Midbrain (tissue), 1 donor: Measurements from ENCODE around the gene VANGL2.

Experiments used
- DNase-seq: peaks from one replicate; lab custom pipeline; 2025; lab: John Stamatoyannopoulos, UW

The VANGL2 gene

DNA sequence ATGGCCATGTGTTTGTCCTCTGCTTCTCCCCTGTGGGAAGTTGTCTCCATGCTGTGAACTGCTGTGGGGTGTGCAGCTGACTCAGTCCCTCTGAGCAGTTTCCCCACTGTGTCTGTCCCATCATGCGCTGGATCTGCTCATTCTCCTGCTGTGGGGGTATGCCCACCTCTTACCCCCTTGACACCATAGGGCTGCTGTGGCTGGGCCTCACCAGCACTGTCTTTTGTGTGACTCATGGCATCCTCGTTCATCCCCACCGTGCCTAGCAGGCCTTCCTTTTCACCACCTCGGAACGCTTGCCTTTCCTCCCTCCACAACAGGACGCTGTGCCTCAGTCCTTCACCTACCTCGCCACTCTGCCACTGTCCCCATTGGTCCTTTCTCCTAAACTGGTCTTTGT is 27.3 kb downstream of the VANGL2 start:
- DNase-seq, result no peak

DNA sequence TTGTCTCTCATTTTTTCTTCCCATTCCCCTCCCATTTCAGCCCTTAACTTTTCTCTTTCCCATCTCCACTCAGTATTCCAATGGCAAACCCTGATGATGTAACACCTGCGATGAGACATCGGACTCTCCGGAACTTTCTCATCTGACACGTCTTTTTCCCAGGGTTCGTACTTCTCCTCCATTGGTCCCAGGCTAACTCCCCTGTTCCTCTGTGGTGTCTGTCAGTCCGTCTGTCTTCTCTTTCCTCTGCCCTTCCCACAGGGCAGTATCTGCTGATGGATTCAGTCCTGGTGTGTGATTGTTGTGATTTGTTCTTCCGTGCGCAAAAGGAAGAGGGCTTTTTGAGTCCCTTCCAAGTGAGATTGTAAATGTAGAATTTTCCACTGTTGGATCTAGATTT is 27.7 kb downstream of the VANGL2 start:
- no peak for DNase-seq

DNA sequence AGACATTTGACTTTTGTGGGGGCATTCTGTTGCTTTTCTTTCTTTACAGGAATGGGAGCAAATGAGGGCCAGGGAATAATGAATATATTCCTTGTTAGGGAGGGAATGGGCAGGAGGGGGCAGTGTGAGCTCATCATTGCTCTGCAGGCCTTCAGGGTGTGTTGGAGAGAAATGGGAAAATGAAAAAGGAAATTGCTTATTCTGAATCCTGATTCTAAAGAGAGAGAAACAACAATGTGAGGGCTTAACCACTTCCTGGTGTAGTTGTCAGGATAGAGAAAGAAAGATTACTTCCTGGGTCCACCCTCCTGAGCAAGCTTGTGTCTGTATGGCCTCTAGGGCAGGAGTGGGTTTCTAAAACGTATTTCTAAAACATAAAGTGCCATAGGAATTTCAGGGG is 28.3 kb downstream of the VANGL2 start:
- DNase-seq, result peak; percentile 30

DNA sequence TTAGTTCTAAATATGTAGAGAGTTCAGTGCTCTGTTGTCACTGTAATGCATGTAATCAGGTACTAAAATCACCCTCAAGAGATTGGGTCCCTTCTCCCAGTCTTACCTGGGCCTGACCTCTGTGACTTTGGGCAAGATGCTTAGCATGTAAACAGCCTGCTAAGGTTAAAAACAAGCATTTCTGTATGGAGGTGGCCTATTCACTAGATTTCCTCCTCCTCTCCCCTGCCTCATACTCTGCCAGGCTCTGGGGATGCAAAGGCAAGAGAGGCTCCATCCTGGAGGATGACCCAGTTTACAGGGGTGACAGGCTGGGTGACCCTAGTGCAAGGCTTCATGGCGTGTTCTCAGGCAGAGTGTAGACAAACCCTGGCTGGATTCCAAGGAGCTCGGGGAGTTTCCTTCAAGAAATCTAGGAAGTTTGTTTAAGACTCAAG is 28.8 kb downstream of the VANGL2 start:
- DNase-seq, result no peak

DNA sequence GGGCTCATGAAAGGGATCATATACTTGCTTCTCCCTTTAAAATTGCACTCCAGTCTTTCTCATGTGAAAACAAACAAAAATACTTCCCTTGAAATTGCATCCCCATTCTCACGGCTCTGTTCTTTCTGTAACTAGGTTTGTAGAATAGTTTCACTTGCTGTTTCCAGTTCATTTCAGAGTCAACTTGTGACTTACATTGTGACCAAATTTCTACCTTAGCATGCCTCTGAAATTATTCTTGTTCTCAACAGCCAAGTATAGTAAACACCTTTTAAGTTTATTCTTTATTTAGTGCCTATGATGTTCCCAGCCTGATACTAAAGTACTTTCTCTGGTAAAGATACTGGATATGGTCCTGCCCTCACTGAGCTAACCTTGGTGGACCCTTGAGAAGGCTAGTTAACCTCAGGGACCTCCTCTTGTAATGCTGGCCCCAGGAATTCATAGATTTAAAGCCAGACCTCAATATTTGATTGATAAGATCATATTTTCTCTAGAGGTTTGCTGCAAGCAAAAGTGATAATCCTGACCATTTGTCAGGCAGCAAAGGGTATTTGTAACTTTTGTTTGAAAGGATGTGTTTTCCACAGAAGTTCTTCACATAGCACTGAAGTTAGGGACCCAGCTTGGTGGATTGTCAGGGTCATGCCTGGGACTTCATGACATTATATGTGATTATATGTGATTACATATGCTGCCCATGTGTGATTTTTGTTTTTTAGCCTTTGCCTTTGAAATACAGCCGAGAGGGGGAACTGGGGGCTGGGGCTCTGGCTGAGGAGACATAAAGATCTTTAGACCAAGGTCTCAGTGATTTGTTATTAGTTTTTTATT is 29.6 kb downstream of the VANGL2 start:
- no peak for DNase-seq

DNA sequence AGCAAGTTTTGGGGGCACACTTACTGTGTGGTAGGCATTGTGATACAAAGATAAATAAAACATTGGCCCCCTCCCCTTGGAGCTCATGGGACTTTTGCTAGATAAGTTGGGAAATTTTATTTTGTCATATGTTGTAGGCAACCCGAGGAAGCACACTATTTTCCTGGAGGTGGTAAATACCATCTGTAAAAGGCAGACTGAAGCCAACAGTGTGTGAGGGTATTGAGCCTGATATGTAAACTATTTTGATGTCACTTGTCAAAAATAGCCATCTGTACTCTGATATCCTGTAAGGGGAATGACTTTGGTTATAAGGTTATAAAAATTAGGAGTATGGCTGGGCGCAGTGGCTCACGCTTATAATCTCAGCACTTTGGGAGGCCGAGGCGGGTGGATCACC is 30.6 kb downstream of the VANGL2 start:
- DNase-seq, result no peak

DNA sequence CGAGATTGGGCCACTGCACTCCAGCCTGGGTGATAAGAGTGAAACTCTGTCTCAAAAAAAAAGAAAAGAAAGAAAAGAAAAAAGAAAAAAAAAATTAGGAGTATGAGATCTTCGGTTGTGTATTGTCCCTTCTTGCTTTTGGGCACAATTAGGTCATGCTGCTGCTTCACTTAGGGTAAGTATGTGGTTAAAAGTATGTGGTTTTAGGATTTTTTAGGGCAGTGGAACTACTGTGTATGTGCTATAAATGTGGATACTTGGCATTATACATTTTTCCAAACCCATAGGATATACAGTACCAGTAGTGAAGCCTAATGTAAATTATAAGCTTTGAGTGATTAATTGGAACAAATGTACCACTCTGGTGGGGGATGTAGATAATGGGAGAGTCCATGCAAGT is 31.2 kb downstream of the VANGL2 start:
- no peak for DNase-seq

DNA sequence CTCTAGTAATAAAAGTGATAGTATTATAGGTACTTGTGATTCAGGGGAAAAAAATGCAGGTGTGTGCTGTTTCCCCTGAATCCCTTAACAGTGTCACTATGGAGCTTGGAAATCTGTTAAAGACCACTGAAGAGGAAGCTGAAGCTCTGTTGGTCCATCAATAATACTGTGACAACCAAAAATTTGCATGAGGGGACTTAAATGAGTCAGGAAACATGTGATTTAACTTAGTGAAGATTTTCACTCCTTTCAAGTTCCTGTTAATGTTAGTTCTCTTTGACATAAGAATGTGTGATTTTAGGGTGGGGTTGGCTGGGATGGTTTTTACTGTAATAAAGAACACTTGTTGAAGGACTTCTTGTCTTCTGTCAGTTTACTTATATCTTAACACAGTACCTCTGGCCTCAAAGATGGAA is 32.0 kb downstream of the VANGL2 start:
- no peak for DNase-seq

DNA sequence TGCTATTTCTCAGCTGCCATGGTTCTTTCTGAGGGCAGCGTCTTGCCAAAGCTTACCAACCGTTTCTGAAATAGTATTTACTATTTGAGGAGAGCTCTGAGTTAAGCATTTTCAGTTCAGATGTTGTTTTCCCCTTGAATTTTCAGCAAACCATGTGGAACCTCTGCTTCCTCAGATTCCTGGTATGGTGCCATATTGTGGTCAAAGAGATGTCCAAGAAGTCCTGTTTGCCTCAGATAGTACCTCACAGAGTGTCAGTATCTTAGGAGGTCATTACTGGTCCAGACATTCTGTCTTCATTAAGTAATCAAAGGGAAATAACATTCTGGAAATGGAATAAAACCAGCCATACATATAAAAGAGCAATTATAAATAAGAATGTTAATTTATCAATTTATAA is 36.6 kb downstream of the VANGL2 start:
- DNase-seq, result no peak

DNA sequence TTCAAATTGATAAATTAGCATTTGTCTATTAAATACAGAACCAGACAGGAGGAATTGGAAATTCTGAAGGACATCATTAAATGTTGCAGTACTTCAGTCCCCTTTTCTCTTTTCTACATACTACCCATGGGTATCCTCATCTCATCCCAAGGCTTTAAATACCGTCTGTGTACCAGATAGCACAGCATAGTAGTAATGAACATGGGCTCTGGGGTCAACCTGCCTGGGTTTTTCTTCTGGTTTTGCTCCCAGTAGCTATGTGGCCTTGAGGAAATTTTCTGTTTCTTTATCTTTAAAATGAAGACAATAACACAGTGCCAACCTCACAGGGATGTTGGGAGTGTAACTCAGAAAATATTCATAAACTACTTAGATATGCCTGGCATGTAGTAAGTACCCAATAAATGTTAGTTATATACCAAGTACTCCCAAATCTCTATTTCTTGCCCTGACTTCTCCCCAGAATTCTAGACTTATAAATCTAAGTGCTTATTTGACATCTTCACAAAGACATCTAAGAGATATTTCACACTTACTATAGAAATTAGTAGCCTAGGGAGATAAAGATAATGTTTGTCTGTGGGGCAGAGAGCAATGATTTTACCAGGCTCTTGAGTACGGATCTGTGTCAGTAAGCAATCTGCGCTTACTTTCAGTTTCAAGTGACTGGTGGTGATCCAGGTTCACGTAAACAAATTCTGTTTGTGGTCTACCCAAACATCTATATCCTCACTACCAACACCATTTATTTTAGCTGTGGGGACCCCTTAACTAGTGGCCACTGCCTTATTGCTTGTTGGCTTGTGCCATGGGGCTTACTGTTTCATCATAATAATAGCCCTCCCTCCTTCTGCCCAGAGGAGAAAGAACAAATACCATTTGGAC is 37.3 kb downstream of the VANGL2 start:
- DNase-seq, result no peak

DNA sequence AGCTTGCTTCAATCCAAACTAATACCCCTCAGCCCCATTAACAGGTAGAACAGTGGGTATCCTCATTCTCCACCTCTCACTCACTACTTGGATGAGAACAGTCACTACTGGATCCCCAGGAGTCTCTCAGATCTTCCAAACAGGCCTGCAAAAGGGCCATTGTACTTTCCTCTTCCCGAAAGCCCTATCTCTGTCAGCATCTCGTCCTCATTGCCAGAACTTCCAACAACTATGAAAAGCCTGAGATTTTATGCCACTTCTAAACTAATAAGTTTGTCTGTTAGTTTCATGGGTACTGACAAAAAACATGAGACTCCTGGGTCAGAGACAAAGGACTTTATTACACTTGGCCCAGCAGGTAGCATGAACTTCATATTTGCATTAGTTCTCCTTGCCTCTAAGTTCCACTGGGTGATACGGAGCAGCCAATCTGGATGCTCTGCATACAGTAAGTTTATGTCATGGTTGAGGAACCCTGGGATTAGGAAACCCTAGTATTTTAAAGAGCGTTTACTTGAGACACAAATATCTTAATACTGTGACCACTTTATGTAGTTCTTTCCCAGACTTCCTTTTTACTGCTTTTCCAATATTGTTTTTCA is 38.1 kb downstream of the VANGL2 start:
- no peak for DNase-seq

DNA sequence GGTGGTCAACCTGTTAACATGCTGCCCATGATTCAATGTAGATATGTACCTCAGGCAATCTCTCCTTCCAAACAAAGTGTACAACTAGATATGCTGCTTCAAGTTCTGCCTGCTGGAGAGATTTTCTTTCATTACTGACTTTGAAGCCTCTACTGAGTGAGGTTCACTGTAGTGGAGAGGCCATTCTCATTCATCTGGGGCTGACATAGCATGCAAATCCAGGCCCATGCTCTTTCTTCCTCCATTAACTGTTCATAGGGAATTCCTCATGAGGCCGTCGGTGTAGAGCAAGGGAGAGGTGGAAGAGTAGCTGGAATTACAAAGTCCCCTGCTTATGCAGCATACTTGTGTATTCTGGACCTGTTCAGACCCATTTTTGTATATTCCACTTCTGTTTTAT is 38.6 kb downstream of the VANGL2 start:
- DNase-seq, result no peak

DNA sequence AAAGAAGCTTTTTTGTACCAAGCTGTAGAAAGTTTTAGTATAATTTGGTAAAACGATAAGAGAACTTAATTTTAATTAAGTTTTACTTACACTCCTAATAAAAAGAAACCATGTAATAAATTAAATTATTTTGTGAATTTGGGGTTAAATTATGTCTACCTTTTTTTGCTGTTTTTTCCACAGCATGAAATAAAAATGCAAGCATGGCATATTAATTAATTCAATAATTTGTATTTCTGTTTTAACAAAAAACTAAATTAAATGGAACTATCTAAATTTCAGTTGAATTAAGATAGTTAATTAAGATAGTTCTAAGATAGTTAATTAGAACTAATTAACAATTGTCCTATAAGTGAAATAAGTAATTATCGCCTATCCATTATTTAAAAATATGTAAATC is 39.4 kb downstream of the VANGL2 start:
- DNase-seq, result no peak

DNA sequence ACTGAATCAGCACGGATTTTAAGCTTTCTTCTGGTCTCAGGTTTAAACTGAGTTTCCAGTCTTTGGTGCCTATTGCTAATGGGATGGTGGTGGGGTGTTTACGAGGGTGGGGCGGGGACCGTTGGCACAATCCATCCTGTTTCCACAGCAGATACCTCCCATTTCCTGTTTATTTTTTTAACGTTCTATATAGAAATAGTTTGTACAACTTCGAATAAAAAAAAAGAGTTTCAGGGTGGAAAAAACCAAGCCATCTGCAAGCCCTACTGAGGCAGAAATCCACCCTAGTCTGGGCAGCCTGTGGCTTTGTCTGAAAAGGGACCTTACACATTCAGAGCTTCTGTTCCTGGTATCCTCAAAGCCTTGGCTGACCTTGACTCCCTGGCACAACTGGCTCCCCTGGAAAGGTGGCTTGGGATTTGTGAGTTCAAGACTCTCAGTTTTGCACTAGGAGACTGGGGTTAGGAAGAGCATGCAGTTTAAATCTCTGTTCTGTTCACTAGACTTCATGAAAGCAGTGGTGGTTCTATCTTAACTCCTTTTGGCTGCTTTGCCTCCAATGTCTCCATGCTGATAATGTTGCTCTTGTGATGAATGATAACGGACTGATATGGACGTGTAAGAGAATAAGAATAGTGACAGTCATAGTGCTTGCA is 46.7 kb downstream of the VANGL2 start:
- DNase-seq, result no peak

DNA sequence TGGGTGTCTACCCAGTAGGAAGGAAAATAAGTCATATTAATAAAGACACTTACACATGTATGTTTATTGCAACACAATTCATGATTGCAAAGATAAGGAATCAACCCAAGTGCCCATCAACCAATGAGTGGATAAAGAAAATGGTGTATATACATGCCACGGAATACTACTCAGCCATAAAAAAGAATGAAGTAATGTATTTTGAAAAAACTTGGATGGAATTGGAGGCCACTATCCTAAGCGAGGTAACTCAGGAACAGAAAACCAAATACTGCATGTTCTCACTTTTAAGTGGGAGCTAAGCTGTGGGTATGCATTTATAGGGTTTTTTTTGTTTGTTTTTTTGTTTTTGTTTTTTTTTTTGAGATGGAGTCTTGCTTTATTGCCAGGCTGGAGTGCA is 49.1 kb downstream of the VANGL2 start:
- no peak for DNase-seq

DNA sequence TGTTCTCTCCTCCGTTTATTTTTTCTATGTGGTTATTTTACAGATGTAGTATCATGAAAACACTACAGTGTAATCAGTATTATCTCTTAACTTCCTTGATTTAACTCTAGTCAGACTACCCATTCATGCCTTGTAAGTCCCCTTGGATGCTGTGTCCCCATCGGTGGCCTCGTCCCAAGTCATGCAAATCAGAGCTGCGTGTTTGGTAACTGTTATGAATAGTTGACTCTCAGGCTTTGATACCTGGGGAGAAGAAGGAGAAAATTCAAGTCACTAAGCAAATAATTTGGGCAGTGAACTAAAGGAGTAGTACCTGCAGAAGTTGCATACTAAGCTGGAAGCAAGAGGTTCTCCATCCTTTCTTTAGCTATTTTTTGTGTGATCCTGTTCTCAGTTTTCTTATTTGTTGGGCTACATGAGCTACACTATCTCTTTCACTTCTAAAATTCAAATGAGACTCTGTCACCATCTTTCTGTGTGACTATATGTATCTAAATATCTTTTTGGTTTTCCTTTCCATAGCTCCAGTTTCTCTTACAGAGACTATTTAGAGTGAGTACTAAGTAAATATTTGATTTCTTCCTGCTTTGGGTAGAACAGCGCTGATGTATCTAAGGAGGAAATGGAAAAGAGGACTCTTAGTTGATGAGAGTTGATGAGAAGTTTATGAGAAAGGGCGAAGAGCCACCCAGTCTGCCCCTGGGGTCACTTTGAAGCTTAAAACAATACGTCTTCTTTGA is 50.9 kb downstream of the VANGL2 start:
- no peak for DNase-seq

DNA sequence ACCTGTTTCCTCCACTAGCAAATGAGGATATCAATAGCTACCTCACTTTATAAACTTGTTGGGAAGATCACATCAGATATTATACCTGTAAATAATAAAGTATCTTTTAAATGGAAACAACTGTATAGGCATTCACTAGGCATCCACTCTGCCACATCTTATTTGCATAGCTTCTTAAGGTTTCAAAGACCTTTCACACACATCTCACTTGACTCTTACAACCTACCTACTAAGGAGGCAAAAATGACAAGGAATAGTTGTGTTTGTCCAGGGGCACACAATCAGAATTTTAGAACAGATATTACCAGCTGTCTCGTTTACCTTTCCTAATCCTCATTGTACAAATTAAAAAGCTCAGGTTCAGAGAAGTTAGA is 51.5 kb downstream of the VANGL2 start:
- DNase-seq, result no peak

DNA sequence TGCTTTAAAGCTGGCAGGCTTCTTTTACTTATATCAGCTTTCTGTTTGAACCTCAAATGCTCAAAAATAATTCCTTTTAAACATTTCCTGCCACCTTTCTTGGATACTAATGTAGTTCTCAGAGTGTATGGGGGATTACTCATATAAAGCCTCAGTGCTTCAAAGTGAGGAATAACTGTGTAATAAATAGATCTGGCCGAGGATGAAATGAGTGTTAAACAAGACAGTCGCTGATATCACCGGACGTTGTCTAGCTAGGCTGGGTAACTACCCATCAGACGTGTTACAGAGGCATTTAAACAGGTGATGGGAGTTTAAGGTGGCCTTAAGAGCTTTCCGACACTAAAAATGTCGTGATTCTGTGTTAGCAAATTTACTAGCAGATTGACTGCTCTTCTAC is 53.1 kb downstream of the VANGL2 start:
- no peak for DNase-seq

DNA sequence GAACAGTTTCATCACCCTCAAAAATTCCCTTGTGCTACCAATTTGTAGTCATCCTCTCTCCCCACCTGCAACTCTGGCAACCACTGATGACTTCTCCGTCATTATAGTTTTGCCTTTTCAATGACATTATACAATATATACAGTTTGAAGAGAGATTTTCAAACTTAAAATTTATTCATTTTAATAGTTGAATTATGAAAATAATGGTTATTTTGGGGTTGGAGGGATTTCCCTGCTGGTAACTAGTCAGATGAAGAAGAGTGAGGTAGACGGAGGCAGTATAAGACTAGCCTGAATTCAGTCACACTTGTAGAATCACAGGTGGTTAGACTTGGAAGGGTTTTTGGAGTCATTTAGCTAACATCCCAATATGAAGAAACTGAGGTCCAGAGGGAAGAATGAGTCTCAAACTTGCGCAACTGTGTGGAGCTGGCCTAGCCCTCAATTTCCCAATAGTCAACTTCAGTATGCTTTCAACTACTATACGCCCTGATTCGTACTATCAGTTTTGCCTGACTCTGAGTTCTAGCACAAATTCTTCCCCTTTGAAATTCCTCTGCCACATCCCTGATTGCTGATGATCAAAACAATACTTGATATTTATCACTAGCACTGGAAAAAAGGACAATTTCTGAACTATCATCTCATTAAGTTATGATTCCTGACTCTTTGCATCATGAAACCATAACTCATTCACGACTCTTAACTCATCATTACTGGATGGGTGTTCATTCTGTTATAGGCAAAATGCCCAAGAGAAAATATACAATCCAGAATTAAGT is 54.2 kb downstream of the VANGL2 start:
- DNase-seq, result no peak

DNA sequence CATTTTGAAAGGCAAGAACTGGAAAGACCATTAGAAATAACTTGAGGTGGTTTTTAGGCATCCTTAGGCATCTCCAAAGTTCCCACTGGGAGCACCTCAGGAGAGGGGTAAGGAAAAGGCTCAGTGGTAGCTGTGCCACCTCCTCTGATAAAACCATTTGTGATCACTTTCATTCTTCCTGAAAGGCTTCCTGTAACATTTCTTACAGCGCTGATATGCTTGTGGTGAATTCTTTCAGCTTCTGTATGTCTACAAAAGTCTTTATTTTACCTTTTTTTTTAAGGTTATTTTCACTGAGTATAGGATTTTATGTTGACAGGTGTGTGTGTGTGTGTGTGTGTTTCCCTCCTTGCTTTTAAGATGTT is 54.8 kb downstream of the VANGL2 start:
- DNase-seq, result no peak

DNA sequence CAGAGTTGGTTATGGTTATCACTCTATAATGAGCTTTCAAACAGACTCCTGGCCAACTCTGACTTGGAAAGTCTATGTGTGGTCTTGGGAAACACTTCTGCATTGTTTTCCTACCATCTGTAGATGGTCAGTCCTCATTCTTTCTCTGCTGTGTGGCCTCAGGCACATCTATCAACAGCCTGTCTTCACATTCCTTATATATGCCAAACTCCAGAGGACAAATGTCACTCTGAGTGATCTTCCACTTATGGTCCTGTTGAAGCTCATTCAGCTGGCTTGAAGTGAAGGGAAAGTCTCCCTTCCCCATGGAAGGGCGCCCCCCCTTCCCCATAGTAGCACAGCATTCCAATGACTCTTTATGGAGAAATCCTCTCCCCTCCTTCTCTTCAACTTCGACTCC is 58.7 kb downstream of the VANGL2 start:
- DNase-seq, result no peak
